Ramos (cell line): Measurements from ENCODE around the gene METTL9.

ENCODE experiments used
- in situ Hi-C: fragments of 300-500 bp; cut with MboI; formaldehyde crosslinking; loops from one replicate; pipeline ENCODE4 v1.14.3; 2022; ENCODE audit warnings: low sequenced_read_pairs; ENCODE audit not compliant: unreplicated experiment

METTL9 gene

DNA sequence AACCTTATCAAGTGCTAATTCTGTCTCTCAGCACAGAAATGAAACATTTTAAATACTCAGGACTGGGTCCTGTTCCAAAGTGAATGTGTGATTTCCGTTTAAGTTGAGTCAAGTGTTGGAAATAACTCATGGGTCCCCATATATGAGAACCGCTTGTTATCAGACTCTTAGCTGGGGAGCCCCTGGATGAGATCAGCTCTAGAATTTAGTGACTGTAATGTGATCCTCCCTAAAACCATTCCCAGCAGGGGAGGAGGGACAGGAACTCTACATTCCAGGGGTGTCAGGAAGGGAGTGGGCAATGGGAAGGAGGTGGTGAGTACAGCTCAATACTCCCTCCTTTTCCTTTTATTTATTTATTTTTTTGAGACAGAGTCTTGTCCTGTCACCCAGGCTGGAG lies 101.9 kb downstream of the METTL9 start:
- in situ Hi-C loops: no loop called here

DNA sequence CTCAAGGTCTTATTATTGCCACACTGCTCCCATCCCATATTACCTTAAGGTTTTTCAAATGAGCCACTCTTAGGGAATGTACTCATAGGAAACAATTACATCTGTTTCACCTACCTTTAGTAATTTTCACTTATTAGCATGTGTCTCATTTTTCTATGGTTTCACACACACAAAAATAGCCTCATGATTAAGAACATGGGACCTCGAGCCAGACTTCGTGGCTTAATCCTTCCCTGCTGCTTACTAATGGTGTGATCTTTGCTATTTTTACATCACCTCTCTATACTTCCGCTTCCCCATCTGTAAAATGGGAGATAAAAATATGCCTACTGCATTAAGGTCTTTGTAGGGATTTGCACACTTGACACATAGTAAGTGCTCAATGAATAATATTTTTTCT lies 102.9 kb downstream of the METTL9 start:
- in situ Hi-C loops: no loop called here

DNA sequence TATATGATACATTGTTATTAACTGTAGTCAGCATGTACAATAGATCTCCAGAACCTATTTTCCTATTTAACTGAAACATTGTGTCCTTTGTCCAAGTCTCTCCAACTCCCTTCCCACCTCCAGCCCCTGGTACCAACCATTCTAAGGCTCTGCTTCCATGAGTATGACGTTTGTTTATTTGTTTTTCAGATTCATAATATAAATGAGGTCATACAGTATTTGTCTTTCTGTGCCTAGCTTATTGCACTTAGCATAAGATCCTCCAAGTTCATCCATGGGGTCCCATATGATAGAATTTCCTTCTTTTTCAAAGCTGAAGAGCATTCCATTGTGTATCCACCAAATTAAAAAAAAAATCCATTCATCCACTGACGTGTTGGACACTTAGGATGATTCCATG lies 103.8 kb downstream of the METTL9 start:
- in situ Hi-C loops: no loop called here

DNA sequence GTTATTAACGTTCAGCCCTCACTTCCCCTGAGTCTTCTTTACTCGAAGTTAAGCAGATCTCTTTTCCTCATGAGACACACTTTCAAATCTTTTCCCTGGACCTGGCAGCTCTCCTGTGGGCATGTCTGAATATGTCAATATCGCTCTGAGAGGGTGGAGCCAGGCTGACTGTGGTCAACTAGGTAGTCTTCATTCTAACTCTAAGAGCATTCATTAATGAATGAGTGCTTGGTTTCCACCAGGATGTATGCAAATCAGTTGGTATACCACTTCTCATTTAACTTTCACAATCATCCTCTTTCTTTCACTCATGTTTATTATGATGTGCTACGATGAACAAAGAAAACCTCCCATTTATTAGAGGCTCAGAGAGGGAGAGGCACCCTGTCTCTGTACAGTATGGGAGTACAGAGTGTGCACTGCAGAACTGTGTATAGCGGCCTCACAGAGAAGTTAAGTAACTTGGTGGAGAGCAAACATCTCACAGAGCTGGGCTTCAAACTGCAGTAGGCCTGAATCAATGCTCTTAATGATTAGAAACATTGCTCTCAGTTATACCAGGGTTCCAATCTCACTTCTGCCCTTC lies 104.3 kb downstream of the METTL9 start:
- in situ Hi-C loops: no loop called here

DNA sequence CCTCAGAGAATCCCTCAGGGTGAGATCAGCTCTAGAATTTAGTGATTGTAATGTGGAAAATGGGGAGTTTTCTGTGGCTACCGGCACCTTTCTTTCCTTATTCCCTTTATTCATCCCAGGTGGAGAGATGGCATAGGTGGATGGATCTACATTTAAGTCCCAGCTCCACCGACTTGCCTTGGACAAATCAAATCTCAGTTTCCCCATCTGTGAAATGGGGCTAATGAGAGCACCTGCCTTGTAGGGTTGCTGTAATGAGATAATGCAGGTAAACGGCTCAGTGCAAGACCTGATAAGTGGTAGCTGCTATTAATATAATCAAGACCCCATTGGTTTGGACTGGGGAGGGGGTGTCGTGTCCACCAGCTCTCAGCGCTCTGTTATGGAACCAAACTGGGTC lies 104.9 kb downstream of the METTL9 start:
- in situ Hi-C loops: no loop called here

DNA sequence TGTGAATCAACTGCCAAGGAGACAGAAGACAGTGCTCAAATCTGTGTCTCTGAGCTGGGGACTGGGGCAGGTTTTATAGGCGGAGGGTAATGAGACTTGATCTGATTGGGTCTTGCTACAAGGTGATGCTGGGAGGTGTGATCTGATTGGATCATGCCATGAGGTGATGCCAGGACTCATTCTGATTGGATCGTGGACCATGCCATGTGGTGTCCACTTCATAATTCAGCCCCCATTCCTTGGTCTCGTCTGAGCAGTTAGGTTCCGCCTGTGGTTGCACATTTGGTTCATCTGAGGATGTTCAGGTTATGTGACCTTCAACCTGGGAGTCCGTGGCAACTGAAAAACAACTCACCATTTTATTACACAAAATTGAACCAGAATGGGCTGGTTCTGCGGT lies 105.4 kb downstream of the METTL9 start:
- in situ Hi-C loops: no loop called here
